NCI-H524 (cell line): ENCODE measurements around the gene PRKN.
A peak's percentile ranks its signal among the peaks of the same experiment; 100 is the strongest.

ENCODE experiments used
- DNase-seq, 2 experiments: peaks; one replicate each; lab custom pipeline; 2025; lab: John Stamatoyannopoulos, UW

PRKN gene

DNA sequence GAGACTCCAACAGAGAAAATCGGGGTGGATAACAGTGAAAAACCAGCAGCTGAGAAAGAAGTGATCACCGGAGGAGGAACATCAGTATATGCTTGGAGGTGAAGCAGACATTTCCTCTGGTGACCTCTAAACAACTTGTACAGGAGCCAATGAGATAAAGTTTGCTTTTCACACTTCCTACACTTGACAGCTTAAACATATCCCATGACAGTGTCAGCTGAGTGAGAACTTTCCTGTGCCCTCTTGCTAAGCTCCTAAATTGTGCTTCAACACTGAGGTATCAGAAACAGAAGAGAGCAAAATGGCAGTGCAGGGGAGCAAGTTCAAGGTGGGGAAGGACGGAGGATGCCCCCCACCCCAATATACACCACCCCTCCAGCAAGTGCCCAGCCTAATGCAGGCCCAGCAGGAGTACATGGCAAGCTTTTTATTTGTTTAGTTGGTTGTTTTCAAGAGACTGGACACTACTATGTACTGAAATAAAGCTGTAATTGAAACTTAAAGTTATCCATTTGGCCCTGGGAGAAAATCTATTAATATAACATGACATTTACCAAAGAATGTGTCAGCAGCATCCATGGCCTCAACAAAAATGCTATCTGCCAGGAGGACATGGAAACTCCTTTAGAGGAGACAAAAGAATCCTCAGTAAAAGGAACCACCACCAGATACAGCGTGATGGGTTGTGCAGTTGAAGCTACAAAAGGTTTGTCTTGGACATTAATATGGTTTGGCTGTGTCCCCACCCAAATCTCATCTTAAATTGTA, 540.2 kb downstream of the PRKN start:
- no peak for DNase-seq

DNA sequence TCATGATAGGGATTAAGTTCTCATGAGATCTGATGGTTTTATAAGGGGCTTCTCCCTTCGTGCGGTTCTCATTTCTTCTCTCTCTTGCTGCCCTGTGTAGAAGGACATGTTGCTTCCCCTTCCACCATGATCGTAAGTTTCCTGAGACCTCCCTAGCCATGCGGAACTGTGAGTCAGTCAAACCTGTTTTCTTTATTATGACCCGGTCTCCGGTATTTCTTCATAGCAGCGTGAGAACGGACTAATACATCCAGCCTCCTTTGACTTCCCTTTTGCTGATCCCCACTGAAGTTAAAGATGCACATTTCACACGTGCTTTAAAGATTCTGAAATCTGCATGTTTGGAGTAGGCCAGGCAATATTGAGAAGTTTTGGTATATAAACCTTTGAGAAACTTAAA, 543.1 kb downstream of the PRKN start:
- DNase-seq = no peak

DNA sequence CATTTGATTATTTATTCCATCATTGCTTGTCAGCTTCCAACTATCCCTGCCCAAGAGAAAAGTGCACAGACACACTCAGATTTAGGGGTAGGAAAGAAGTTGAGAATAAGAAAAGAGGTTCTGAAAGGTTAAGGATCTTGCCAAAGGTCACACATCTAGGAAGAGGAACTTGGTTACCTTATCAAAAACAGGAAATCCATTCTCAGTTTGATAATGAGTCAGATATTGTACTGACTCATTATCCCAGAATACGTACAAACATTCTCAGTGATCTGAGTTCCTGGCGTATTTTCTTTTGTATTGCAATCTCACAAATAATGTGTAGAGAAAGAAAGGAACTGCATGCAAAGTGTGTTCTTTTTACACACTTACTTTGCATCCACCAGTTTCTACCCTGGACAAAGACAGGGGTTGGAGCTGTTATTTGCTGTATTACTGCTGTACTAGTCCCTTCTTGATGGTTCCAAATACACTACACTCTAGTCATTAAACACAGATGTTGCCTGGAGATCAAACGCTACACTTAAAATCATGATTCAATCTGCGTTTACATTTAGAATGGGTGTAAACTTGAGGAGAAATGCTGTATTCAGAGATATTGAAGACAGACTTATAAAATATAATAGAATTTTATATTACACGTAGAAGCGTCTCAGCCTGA, 545.7 kb downstream of the PRKN start:
- DNase-seq = no peak

DNA sequence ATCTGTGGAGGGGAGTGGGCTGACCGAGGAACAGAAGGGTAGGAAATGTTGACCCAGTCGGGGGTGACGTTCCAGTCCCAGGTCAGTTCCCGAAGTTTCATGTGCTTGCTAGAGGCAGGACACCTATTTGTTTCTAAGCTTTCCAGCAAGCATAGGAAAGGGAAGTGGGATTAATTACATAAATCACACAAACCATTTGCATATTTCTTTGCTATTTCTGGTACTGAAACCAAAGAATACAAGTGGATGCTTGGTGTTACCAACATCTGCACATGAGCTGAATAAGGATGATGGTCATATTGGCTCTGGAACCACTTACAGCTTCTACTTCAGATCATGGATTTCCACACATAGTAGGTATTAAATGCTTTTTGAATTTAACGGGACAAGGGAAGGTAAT, 546.5 kb downstream of the PRKN start:
- DNase-seq = no peak

DNA sequence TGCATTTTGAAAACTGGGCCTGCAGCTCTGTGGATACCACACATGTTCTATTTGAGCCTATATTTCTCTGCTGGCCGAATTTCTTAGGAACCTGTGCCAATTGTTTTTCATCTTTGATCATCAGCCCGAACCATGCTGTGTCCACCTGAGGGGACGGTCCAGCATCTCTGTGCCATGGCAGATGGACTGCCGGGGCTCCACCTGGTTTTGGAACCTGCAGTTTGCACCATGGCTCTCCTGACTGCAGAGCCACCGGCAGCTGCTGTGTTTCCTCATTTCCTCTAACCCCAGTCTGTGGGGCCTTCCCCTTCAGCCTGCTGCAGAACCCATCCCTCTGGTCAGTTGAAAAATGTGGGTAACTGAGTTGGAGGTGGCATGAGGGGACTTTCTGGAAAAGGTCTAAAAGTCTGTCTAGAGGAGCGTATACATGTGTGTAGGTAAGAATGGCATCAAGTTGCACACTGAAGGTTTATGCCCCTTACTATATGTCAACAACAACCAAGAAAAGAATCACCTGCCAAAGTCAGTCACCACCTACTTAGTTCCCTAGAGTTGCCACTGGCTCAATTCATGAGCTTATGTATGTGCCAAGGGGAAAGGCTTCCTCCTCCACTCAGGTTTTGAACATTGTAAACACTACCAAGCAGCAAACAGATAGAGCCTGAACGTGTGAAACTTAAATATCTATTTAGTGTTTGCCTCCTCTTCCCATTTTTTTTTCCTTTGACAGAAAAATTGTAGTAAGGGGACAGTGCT, 548.2 kb downstream of the PRKN start:
- no peak for DNase-seq

DNA sequence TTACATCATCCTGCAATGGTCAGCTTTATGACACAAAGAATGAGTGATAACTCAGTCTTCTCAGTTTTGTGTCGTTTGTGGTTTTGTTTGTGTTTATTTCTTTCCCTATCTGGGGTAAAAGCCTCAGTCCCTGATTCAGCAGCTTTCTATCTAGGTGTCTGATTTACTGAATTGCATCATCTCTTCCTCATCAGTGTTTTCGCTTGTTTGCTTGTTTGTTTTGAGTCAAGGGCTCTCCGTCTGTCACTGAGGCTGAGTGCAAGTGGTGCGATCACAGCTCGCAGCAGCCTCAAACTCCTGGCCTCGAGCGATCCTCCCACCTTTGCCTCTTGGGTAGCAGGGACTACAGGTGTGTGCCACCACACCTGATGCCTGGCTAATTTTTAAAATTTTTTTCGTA, 548.9 kb downstream of the PRKN start:
- DNase-seq = no peak

DNA sequence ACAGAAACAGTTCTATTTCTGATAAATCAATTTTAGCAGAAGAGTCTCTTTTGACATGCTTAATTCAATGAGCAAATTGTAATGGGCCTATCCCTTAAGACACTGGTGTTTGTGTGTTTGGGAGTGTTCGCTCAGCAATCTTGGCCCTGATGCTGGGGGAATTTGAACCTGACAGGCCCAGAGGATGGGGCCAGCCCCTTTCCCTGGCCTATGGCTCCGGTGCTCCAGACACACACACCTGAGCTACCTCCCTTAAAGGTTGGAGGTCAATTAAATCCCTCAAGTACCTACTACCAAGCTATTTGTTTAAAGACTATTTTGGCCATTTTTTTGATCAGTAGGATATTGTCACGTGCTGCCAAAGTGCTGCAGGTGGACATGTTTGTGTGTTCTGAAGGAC, 549.3 kb downstream of the PRKN start:
- no peak for DNase-seq

DNA sequence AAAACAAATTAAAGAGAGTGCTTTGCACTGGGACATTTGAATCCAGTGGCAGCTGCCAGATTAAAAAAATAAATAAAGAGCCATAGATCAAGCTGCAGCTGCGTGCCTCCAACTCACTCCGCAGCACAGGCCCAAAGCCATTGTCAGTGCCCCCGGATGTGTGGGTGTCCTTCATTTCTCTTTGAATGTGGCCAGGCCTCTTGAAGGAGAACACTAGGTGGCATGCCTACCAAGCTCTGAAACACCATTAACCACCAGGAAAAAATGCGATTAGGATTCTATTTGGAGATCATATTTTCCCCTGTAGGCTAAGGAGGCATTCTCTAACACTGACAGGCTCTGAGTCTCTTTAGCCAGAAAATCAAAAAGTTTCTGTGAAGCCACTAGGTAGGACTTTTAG, 549.8 kb downstream of the PRKN start:
- DNase-seq = peak in 1 of 2 experiments; percentile 34

DNA sequence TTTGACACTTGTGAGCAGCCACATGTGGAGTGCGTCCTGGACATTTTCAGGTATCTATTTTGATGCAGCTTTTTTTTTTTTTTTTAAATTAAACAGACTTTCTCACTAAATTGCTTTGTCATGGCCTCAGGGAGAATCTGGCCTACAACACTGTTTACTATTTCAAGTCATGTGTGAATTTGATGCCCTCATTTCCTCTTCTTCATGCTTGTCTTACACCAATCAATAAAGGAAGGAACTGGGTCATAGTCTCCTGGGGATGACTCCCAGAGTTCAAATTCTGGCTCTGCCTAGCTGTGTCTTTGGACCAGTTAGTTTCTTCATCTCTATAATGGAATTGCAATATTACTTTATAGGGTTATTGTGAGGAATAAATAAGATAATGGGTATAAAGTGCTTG, 554.1 kb downstream of the PRKN start:
- no peak for DNase-seq

DNA sequence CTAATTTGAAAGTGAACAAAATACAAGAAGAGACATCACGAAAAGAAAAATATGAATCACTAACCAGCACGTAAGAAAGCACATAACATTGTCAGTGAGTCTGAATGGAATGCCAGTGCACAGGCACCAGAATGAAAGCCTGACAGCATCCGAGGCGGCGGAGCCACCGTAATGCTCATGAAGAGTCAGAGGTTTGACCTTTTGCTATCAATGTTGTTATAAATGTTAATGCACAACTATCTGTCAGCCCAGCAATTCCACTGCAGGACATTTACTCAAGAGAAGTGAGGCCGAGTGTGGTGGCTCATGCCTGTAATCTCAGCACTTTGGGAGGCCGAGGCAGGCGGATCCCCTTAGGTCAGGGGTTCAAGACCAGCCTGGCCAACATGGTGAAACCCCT, 562.1 kb downstream of the PRKN start:
- DNase-seq = no peak

DNA sequence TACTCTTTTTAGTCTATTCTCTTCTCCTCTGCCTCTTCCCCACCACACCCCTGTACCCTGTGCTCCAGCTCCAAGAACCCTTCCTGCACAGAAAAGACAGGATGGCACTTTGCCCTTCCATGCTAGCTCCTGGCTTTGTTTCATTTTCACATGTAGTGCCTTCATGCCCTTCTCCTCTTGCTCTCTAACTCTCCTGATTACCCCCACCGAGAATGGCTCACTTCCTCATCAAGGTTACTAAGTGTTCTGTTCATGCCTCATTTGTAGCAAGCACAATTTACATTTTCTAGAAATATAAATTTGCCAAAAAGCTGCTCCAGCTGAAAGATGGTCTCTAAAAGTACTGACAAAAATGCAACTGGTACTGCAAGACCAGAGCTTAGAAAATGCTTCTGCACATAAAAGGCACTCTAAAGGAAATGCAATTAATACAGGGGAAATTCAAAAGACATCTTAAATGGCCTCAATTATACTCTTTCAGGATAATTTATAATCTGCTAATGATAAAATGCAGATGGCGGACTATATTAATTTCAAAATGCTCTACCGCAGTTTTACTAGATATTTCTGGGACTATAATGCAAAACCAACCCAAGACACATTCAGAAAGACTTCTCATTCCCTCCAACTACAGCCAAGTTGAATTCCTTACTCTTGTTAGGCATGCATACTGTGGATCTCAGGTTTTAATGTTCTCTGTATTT, 570.2 kb downstream of the PRKN start:
- DNase-seq = no peak

DNA sequence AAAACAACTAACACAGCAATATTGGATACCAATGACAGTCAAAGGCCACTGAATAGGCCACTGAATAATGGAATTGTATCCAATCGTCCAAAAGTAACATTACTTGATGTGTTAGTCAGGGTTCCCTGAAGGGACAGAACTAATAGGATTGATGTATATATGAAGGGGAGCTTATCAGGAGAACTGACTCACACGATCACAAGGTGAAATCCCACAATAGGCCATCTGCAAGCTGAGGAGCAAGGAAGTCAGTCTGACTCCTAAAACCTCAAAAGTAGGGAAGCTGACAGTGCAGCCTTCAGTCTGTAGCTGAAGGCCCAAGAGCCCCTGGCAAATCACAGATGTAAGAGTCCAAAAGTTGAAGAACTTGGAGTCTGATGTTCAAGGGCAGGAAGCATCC, 571.4 kb downstream of the PRKN start:
- DNase-seq = no peak

DNA sequence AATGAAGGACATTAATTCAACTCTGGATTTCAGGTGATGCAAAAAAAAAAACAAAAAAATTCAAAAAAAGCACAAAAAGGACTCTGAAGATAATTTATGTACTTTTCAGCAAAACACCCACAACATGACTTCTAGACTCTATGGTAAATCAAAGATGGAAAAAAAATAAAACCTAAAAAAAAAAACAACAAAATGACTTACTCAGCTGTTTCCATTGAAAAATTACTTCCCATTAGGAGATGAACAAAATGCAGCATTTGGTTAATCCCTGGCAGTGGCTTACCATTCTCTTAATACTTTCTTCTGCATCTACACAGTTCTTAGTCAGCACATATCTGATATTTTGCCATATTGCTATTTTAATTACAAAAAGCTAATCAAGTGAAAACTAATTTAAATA, 572.6 kb downstream of the PRKN start:
- no peak for DNase-seq

DNA sequence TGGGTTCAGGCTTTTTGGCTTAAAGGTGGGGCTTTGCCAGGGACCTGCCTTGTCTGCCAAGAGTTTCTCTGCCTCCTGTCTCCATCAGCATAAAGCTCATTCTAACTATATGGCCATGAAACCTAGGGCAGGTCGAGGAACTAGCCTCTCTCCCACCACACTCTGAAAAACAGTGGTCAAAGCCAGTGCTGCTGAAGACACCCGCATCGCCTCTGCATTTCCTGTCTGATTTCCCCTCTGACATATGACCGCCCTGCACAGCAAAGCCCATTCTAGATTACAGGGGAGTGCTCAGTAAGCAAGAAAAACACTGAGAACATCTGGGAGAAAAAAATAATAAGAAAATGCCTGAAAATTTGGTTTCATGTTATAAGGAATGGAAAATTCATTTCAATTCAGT, 573.6 kb downstream of the PRKN start:
- no peak for DNase-seq

DNA sequence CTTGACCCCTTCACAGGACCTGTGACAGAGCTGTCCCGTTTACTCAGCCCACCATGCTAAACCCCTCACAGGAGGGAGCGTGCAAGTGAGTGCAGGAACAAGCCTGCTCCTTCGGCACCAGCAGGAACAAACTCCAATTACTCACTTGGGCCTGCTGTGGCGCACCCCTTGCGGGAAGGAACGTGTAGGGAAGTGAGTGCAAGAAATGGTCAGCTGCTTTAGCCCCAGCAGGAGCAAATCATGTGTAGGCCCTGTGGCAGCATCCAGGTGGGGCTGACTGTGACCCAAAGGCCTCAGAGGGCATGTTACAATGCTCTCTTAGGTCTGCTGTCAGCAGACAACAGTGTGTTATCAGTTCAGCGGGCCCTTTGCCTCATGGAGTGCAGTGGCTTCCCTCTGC, 574.4 kb downstream of the PRKN start:
- DNase-seq = no peak

DNA sequence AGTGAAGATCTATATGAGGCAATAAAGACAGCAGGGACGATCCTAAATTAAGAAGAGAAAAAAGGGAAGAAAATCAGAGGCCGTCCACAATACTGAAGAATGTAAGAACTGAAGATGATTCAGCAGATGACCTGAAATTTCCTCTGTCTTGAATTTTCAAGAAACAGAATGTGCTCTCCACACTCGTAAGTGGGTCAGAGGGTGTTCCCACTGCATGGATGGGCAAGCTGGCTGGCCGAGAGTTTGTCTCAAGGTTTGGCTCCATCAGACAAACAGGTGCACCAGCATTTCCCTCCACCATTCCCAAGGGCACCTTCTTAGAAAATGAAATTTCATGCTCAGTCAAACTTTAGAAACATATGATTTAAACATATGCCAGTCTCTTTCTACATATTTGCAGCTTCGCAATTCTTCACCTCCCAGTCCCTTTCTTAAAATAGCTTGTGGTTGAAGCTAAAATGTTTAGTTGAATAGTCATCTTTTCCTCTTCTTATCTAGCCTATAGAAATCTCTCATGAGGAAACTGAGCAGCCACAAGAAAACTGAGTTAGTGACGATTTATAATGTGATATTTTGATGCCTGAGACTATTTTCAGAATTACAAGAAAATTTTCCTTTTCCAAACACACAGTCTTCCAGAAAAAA, 576.4 kb downstream of the PRKN start:
- DNase-seq = no peak

DNA sequence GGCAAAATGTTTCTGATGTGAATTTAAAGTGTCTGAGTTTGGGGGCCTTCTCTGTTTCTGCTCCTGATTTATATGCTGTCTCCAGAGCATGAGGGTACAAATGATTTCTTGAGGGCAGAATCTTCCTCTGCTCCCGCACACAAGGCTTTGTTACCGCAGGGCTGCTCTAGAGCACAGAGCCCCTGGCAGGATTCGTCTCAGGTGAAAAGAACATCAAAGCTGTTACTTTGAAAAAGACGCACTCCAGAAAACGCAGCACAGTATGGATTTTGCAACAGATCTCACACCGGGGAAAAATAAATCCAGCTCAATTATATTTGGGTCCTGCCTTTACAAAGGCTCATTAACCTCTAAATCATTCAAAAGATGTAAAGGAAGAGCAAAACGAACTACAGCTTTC, 577.3 kb downstream of the PRKN start:
- no peak for DNase-seq

DNA sequence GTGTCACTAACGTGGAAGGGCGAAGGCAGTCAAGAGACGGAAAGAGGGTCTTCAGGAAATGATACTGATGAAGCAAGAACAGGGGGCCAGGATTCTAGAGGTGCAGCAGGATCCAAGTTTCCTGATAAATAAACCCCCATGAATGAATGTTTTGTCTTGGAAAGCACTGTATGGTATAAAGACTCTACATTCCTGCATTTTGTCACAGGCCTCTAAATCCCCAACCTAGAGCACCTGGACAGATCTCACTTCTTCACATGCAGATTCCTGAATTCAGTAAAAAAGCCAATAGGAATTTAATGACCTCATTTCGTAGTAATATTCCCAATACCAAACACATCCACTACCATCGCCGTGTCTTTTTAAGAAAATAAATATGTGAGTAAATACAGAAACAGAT, 577.8 kb downstream of the PRKN start:
- DNase-seq = no peak

DNA sequence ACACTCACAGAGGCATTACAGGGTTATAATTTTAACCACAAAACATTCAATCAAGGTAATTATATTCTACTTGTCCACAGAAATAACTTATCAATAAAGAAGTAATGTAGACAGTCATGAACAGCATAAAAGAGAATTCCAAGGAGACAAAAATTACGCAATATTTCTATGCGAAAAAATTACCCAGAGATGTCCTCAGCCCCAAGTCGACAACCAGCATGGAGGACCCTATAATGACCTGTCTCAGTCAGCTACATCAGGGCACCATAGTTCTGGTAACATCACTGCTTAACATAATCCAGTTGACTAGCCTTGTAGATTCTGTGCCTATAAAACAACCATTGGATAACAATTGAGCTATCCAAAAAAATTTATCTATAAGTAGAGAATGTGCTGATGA, 579.8 kb downstream of the PRKN start:
- no peak for DNase-seq

DNA sequence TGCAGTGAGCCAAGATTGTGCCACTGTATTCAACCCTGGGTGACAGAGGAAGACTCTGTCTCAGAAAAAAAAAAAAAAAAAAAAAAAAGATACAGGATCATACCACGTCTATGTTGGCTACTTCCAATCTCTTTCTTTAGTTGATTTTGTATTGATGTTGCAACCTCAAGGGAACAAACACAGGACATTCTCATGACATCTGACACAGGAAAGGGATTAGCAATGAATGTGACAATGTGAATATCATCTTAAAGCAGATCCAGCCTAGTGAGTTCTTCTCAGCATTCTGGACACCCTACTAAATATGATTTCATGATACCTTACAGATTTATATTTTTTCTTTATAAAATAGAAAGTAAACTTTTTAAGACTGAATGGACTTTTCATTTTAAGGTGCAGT, 580.3 kb downstream of the PRKN start:
- DNase-seq = no peak

DNA sequence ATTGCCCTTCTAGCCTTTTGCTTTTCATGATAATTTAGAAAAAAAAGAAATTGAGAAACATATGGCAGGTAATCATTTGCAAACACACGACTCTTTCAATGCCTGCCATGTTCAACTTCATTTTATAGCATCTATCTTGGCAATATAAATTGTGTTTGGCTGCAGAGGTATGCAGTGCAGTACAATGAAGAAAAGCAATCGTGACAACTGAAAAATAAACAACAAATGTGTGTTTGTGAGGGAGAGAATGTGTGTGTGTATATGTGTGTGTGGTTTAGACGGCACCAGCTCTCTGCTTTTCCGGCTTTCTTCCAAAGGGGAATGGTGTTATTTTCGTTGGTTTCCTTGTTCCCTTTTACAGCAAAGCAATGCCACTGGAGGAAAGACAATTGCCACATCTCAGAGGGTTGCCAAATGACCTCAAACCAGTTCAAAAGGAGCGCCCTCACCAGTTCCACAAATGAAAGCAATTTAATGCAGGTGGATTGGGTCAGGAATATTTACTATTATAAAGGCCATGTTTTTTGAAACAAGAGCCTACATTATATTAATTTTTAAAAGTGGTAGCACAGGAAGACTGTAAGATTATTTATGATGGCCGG, 587.2 kb downstream of the PRKN start:
- no peak for DNase-seq

DNA sequence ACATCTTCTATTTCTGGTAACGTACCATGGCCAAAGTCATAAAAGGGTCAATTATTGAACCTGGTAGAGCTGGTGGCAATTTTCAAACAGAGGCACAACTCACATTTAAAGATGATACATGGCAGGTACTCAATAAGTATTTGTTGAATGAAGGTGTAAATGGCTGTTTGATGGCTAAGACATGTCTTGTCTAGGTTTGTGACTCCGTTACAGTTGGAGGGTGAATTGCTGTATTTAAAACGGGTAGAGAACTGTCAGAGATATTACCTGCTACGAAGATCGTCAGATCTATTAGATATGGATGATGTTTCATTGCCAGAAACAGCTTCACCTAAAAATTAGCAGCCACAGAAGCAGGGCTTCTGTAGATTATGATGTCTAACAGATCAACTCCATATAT, 601.9 kb downstream of the PRKN start:
- DNase-seq = no peak
